ENCODE results near the gene GARIN5A.

Gene GARIN5A

GRCh38 chr19:50508843-50509190 is 32.2 kb upstream of the GARIN5A start:
- no peak for DNase-seq (ENCODE audit: low spot score)

GRCh38 chr19:50507376-50507775 is 30.7 kb upstream of the GARIN5A start:
- DNase-seq (ENCODE audit: low spot score) = no peak

- no peak for DNase-seq (ENCODE audit: low spot score)
Measured at GRCh38 chr19:50506700-50507099, 30.1 kb upstream of the GARIN5A start.

GRCh38 chr19:50505856-50506611 is 29.4 kb upstream of the GARIN5A start:
- no peak for DNase-seq (ENCODE audit: low spot score)

GRCh38 chr19:50501568-50502475 is 25.2 kb upstream of the GARIN5A start:
- DNase-seq (ENCODE audit: low spot score) = no peak

- DNase-seq (ENCODE audit: low spot score) = no peak
Measured at GRCh38 chr19:50501186-50501567, 24.5 kb upstream of the GARIN5A start.

GRCh38 chr19:50500753-50501151 is 24.1 kb upstream of the GARIN5A start:
- DNase-seq (ENCODE audit: low spot score) = no peak

GRCh38 chr19:50500060-50500752 is 23.6 kb upstream of the GARIN5A start:
- no peak for DNase-seq (ENCODE audit: low spot score)

- no peak for DNase-seq (ENCODE audit: low spot score)
Measured at GRCh38 chr19:50498219-50499056, 21.8 kb upstream of the GARIN5A start.

GRCh38 chr19:50497022-50497405 is 20.4 kb upstream of the GARIN5A start:
- DNase-seq (ENCODE audit: low spot score) = no peak

GRCh38 chr19:50496189-50497021 is 19.8 kb upstream of the GARIN5A start:
- DNase-seq (ENCODE audit: low spot score) = peak; percentile 97

GRCh38 chr19:50495020-50495531 is 18.4 kb upstream of the GARIN5A start:
- DNase-seq (ENCODE audit: low spot score) = no peak

- DNase-seq (ENCODE audit: low spot score) = no peak
Measured at GRCh38 chr19:50494186-50495019, 17.8 kb upstream of the GARIN5A start.

GRCh38 chr19:50493171-50493570 is 16.5 kb upstream of the GARIN5A start:
- no peak for DNase-seq (ENCODE audit: low spot score)

GRCh38 chr19:50492303-50493052 is 15.8 kb upstream of the GARIN5A start:
- DNase-seq (ENCODE audit: low spot score) = no peak

GRCh38 chr19:50490991-50491472 is 14.4 kb upstream of the GARIN5A start:
- no peak for DNase-seq (ENCODE audit: low spot score)

- DNase-seq (ENCODE audit: low spot score) = no peak
Measured at GRCh38 chr19:50490411-50490811, 13.8 kb upstream of the GARIN5A start.

- no peak for DNase-seq (ENCODE audit: low spot score)
Measured at GRCh38 chr19:50489461-50490011, 12.9 kb upstream of the GARIN5A start.
